ENCODE measurements around the gene RIC8B. TPM values are rescaled to one million over a fixed set of nuclear protein-coding genes. Genes with fewer than 3 reads are reported as not detected.

The RIC8B gene
- total RNA-seq, 4 donors from 2014 or later, result 10.5 to 19.5 (median 16.6) TPM

- Histone ChIP-seq H3K27me3 (peaks cover 13% of the 10 kb centered on the region), H3K4me3 (no peak overlapping the region), H3K36me3 (no peaks in the 10 kb centered on the region), H3K27ac (no peak overlapping the region), H3K4me1 (peaks cover 0 to 4% (median 0%) of the 10 kb centered on the region in 4 donors), H3K9me3 (no peaks in the 10 kb centered on the region)
- in situ Hi-C loops (cut with MboI; ENCODE audit: low pct_ligation_motif_present in 1 of 4, low pct_unique_long_range_greater_than_20kb in 1 of 4, low sequenced_read_pairs in 3 of 4), result no loop called here
- WGBS, 2 donors (ENCODE audit: low coverage in 1 of 2), result 83 to 86% methylated on average over 2 to 3 of the region's 3 CpGs
- no peak for DNase-seq
- intact Hi-C loops (cut with DNase I; ENCODE audit: low total_unique reads), result no loop called here
- TF ChIP-seq, protein P1, sequence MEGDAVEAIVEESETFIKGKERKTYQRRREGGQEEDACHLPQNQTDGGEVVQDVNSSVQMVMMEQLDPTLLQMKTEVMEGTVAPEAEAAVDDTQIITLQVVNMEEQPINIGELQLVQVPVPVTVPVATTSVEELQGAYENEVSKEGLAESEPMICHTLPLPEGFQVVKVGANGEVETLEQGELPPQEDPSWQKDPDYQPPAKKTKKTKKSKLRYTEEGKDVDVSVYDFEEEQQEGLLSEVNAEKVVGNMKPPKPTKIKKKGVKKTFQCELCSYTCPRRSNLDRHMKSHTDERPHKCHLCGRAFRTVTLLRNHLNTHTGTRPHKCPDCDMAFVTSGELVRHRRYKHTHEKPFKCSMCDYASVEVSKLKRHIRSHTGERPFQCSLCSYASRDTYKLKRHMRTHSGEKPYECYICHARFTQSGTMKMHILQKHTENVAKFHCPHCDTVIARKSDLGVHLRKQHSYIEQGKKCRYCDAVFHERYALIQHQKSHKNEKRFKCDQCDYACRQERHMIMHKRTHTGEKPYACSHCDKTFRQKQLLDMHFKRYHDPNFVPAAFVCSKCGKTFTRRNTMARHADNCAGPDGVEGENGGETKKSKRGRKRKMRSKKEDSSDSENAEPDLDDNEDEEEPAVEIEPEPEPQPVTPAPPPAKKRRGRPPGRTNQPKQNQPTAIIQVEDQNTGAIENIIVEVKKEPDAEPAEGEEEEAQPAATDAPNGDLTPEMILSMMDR (IDR thresholded peaks at IDR 0.05), result no peak
- TF ChIP-seq POLR2A (IDR thresholded peaks at IDR 0.05) (no peak), EP300 (IDR thresholded peaks at IDR 0.05; ENCODE audit: low read depth) (no peak), POLR2AphosphoS5 (IDR thresholded peaks at IDR 0.05) (no peak)
Measured at GRCh38 chr12:106908561-106908960, 134.1 kb downstream of the RIC8B start.

GRCh38 chr12:106910202-106910601 is 135.7 kb downstream of the RIC8B start:
- peaks cover 13% of the 10 kb centered on the region for H3K27me3 ChIP-seq
- in situ Hi-C loops (cut with MboI; ENCODE audit: low pct_ligation_motif_present in 1 of 4, low pct_unique_long_range_greater_than_20kb in 1 of 4, low sequenced_read_pairs in 3 of 4) (loop anchor here in 3 of 4 donors (10.0 kb wide), 1 partner anchor 525 kb away; no protein-coding TSS in a partner anchor), intact Hi-C loops (cut with DNase I; ENCODE audit: low total_unique reads) (no loop called here)
- H3K4me1 ChIP-seq, result no peaks in the 10 kb centered on the region
- H3K36me3 ChIP-seq, result no peaks in the 10 kb centered on the region
- WGBS, 2 donors (ENCODE audit: low coverage in 1 of 2), result 86% methylated on average over 1 of the region's 1 CpG; no CpG with 5 or more reads in 1 of the 2 donors
- no peak overlapping the region for H3K4me3 ChIP-seq
- no peaks in the 10 kb centered on the region for H3K9me3 ChIP-seq
- DNase-seq, result no peak
- no peak for TF ChIP-seq POLR2AphosphoS5 (IDR thresholded peaks at IDR 0.05)
- no peak for TF ChIP-seq EP300 (IDR thresholded peaks at IDR 0.05; ENCODE audit: low read depth)
- no peak for TF ChIP-seq POLR2A (IDR thresholded peaks at IDR 0.05)
- TF ChIP-seq, protein P1 (IDR thresholded peaks at IDR 0.05), result no peak
- peak overlapping the region in 1 of 4 donors; percentile 12 for H3K27ac ChIP-seq

GRCh38 chr12:106911581-106911980 is 137.1 kb downstream of the RIC8B start:
- intact Hi-C loops (cut with DNase I; ENCODE audit: low total_unique reads) (no loop called here), in situ Hi-C loops (cut with MboI; ENCODE audit: low pct_ligation_motif_present in 1 of 4, low pct_unique_long_range_greater_than_20kb in 1 of 4, low sequenced_read_pairs in 3 of 4) (loop anchor here in 3 of 4 donors (10.0 kb wide), 1 partner anchor 527 kb away; no protein-coding TSS in a partner anchor)
- no peaks in the 10 kb centered on the region for H3K9me3 ChIP-seq
- DNase-seq, result no peak
- H3K27me3 ChIP-seq, result peaks cover 13% of the 10 kb centered on the region
- WGBS, 2 donors (ENCODE audit: low coverage in 1 of 2), result 87 to 92% methylated on average over 2 to 6 of the region's 6 CpGs
- no peak overlapping the region for H3K27ac ChIP-seq
- TF ChIP-seq POLR2A (IDR thresholded peaks at IDR 0.05) (no peak), POLR2AphosphoS5 (IDR thresholded peaks at IDR 0.05) (no peak), EP300 (IDR thresholded peaks at IDR 0.05; ENCODE audit: low read depth) (no peak)
- TF ChIP-seq, protein P1 (IDR thresholded peaks at IDR 0.05), result no peak
- H3K36me3 ChIP-seq, result no peaks in the 10 kb centered on the region
- H3K4me1 ChIP-seq, result no peaks in the 10 kb centered on the region
- H3K4me3 ChIP-seq, result no peak overlapping the region

- no peak for DNase-seq
- no peaks in the 10 kb centered on the region for H3K4me1 ChIP-seq
- no peak overlapping the region for H3K4me3 ChIP-seq
- peaks cover 4% of the 10 kb centered on the region for H3K27me3 ChIP-seq
- in situ Hi-C loops (cut with MboI; ENCODE audit: low pct_ligation_motif_present in 1 of 4, low pct_unique_long_range_greater_than_20kb in 1 of 4, low sequenced_read_pairs in 3 of 4), result loop anchor here in 3 of 4 donors (10.0 kb wide), 1 partner anchor 529 kb away; no protein-coding TSS in a partner anchor
- H3K9me3 ChIP-seq, result no peaks in the 10 kb centered on the region
- H3K36me3 ChIP-seq, result no peaks in the 10 kb centered on the region
- TF ChIP-seq POLR2AphosphoS5 (IDR thresholded peaks at IDR 0.05), result no peak
- no peak for TF ChIP-seq POLR2A (IDR thresholded peaks at IDR 0.05)
- no peak for TF ChIP-seq EP300 (IDR thresholded peaks at IDR 0.05; ENCODE audit: low read depth)
- TF ChIP-seq, protein P1 (IDR thresholded peaks at IDR 0.05), result no peak
- WGBS, 2 donors (ENCODE audit: low coverage in 1 of 2), result 88 to 93% methylated on average over 6 to 10 of the region's 10 CpGs
- no peak overlapping the region for H3K27ac ChIP-seq
- intact Hi-C loops (cut with DNase I; ENCODE audit: low total_unique reads), result no loop called here
Measured at GRCh38 chr12:106913456-106913855, 139.0 kb downstream of the RIC8B start.

Data from transverse colon (tissue), 4 donors.